ENCODE measurements around the gene STRBP.

The STRBP gene

GRCh38 chr9:123072407-123072995, 195.9 kb downstream of the STRBP start:
- no peak for TF ChIP-seq CTCF (IDR thresholded peaks at IDR 0.05; ENCODE audit: extremely low read depth, missing control alignments)
- DNase-seq (ENCODE audit: low spot score): no peak

Data from GM20000 (cell line).